Spleen (tissue), 11 donors: Measurements from ENCODE around the gene STMN3. TPM values are rescaled to one million over a fixed set of nuclear protein-coding genes. Genes with fewer than 3 reads are reported as not detected.

Source experiments
- DNase-seq: peaks from one replicate; pipeline ENCODE4 v3.0.0-alpha.2; 2020
- H3K27ac ChIP-seq, 8 donors: fragments of 200-600 bp; sonication (generic) in 7 of 8; 1 replicate in 4 of 8; 2 replicates in 4 of 8; pipeline versions ENCODE4 v1.5.0 to v1.8.0; 2016 to 2021; ENCODE audit warnings: inconsistent platforms in 4 of 8, mild to moderate bottlenecking in 4 of 8, moderate library complexity in 1 of 8
- H3K27me3 ChIP-seq, 7 donors: fragments of 200-600 bp; sonication (generic) in 6 of 7; replicated peaks in 1 of 7; 1 replicate in 4 of 7; 2 replicates in 3 of 7; pipeline versions ENCODE4 v1.5.0 to v1.8.0; 2016 to 2021; ENCODE audit warnings: inconsistent platforms in 3 of 7, mild to moderate bottlenecking in 1 of 7
- H3K36me3 ChIP-seq, 6 donors: fragments of 200-600 bp; sonication (generic) in 5 of 6; 1 replicate in 4 of 6; 2 replicates in 2 of 6; pipeline versions ENCODE4 v1.5.0 to v1.8.0; 2016 to 2021; ENCODE audit warnings: inconsistent platforms in 2 of 6
- H3K4me1 ChIP-seq, 6 donors: fragments of 200-600 bp; sonication (generic) in 5 of 6; 1 replicate in 3 of 6; 2 replicates in 3 of 6; pipeline versions ENCODE4 v1.5.0 to v1.8.0; 2016 to 2021; ENCODE audit warnings: inconsistent platforms in 3 of 6
- H3K4me3 ChIP-seq, 8 donors: fragments of 200-600 bp; sonication (generic) in 7 of 8; 1 replicate in 4 of 8; 2 replicates in 4 of 8; pipeline versions ENCODE4 v1.5.0 to v1.8.0; 2016 to 2021; ENCODE audit warnings: inconsistent platforms in 4 of 8, mild to moderate bottlenecking in 4 of 8, moderate library complexity in 2 of 8
- H3K9me3 ChIP-seq, 8 donors: fragments of 200-600 bp; sonication (generic) in 7 of 8; 1 replicate in 4 of 8; 2 replicates in 4 of 8; pipeline versions ENCODE4 v1.5.0 to v1.8.0; 2016 to 2021; ENCODE audit warnings: inconsistent platforms in 4 of 8
- CTCF ChIP-seq, 11 experiments: fragments of 200-600 bp in 7 of 11; fragments of 450-650 bp in 4 of 11; sonication (generic) in 4 of 11; IDR thresholded peaks in 8 of 11; conservative IDR thresholded peaks in 3 of 11; 1 replicate in 7 of 11; 2 replicates in 4 of 11; pipeline versions ENCODE4 v1.4.0 to v1.8.0; 2016 to 2021; ENCODE audit warnings: antibody characterized with exemption in 11 of 11, inconsistent platforms in 4 of 11, mild to moderate bottlenecking in 1 of 11
- POLR2A ChIP-seq, 3 donors: fragments of 450-650 bp; IDR thresholded peaks; one replicate each; pipeline ENCODE4 v1.5.1; 2017; ENCODE audit warnings: antibody characterized with exemption in 3 of 3, mild to moderate bottlenecking in 1 of 3
- POLR2AphosphoS5 ChIP-seq, 3 donors: sonication (generic); formaldehyde crosslinking; IDR thresholded peaks; one replicate each; pipeline ENCODE4 v1.5.1; 2017; ENCODE audit warnings: antibody characterized with exemption in 3 of 3
- WGBS, 5 donors: extraction: QIAGEN DNeasy Blood & Tissue Kit in 3 of 5; methylation state at CpG; one replicate each; pipeline versions ENCODE4 v1.1.5 to v1.1.7; 2013 to 2018; 5-methylcytosine and 5-hydroxymethylcytosine counted together
- intact Hi-C: fragments of 100-400 bp; cut with DNase I; formaldehyde crosslinking; loops from one replicate; pipeline ENCODE4 v1.15.0; 2023; ENCODE audit warnings: low total_unique reads
- polyA plus RNA-seq, 3 donors: library from polyadenylated mRNA; stranded (reverse); fragments of 200-250 nt; gene quantifications; one replicate each; pipeline ENCODE4 v1.2.1, GENCODE V29; 2013
- total RNA-seq, 7 donors: library from RNA; depleted of rRNA in 3 of 7; stranded (reverse); fragments of >200 nt in 3 of 7; fragmentation: NEBNext Ultra II Directional in 4 of 7; extraction: Animal tissue kit (Norgen Biotek cat#: 25700) in 4 of 7; gene quantifications; one replicate each; pipeline versions ENCODE4 v1.1.0 to v1.2.1, GENCODE V29; 2016 to 2021
- donor health status: healthy with polysubstance abuse.
- donor health status: DM: no; HTN: no; CAD: no; lungs with moderate emphysema.
- donor health status: DM: no; HTN: no; CAD: no.
- donor health status: Bipolar disorder and iron deficiency.
- donor health status: healthy.
- donor health status: DM: no; HTN: no; CAD: no.
- donor health status: DM: yes; HTN: yes; CAD: no.

The STMN3 gene
- total and polyA plus RNA-seq, 10 donors = 16.1 to 57.0 (median 32.3) TPM

GRCh38 chr20:63701051-63701328 lies 47.8 kb upstream of the STMN3 start:
- peak overlapping the region in 4 of 8 donors; percentile 21 to 77 (median 55) for H3K27ac ChIP-seq
- DNase-seq = peak; percentile 56
- 75 to 86% (median 81%) methylated on average over 3 to 5 of the region's 5 CpGs for WGBS, 5 donors
- H3K4me3 ChIP-seq = no peak overlapping the region
- peaks cover 0 to 83% (median 35%) of the 10 kb centered on the region in 6 donors for H3K36me3 ChIP-seq
- H3K4me1 ChIP-seq = peaks cover 31 to 94% (median 68%) of the 10 kb centered on the region in 6 donors
- no peaks in the 10 kb centered on the region for H3K9me3 ChIP-seq
- TF ChIP-seq POLR2AphosphoS5 (IDR thresholded peaks at IDR 0.05) (no peak), POLR2A (IDR thresholded peaks at IDR 0.05) (no peak), CTCF (IDR thresholded peaks at IDR 0.05 in 8 of 11, conservative IDR thresholded peaks at IDR 0.05 in 3 of 11) (no peak)
- peaks cover 0 to 7% (median 0%) of the 10 kb centered on the region in 7 donors for H3K27me3 ChIP-seq
- intact Hi-C loops = loop anchor here (10.0 kb wide), 1 partner anchor 164 kb away; the partner anchor contains the start of genes ABHD16B and TPD52L2

GRCh38 chr20:63700199-63701050 lies 47.2 kb upstream of the STMN3 start:
- Histone ChIP-seq H3K9me3 (no peaks in the 10 kb centered on the region), H3K4me3 (no peak overlapping the region), H3K27me3 (peaks cover 0 to 7% (median 0%) of the 10 kb centered on the region in 7 donors), H3K36me3 (peaks cover 0 to 83% (median 30%) of the 10 kb centered on the region in 6 donors), H3K27ac (peak overlapping the region in 7 of 8 donors; percentile 7 to 77 (median 71)), H3K4me1 (peaks cover 30 to 93% (median 67%) of the 10 kb centered on the region in 6 donors)
- TF ChIP-seq POLR2AphosphoS5 (IDR thresholded peaks at IDR 0.05) (peak in 2 of 3 donors; percentile 46 to 72), CTCF (IDR thresholded peaks at IDR 0.05 in 8 of 11, conservative IDR thresholded peaks at IDR 0.05 in 3 of 11) (no peak)
- DNase-seq = peak; percentile 69
- intact Hi-C loops = loop anchor here (10.0 kb wide), 1 partner anchor 164 kb away; the partner anchor contains the start of genes ABHD16B and TPD52L2
- 86 to 91% (median 89%) methylated on average over 32 to 43 of the region's 43 CpGs for WGBS, 5 donors

GRCh38 chr20:63699466-63700198 lies 46.4 kb upstream of the STMN3 start:
- Histone ChIP-seq H3K36me3 (peaks cover 0 to 83% (median 22%) of the 10 kb centered on the region in 6 donors), H3K4me3 (no peak overlapping the region), H3K4me1 (peaks cover 30 to 85% (median 61%) of the 10 kb centered on the region in 6 donors), H3K27me3 (peaks cover 0 to 7% (median 0%) of the 10 kb centered on the region in 7 donors), H3K9me3 (no peaks in the 10 kb centered on the region), H3K27ac (peak overlapping the region; percentile 27 to 77 (median 70))
- TF ChIP-seq CTCF (IDR thresholded peaks at IDR 0.05 in 8 of 11, conservative IDR thresholded peaks at IDR 0.05 in 3 of 11) (no peak), POLR2AphosphoS5 (IDR thresholded peaks at IDR 0.05) (peak in 2 of 3 donors; percentile 17 to 41), POLR2A (IDR thresholded peaks at IDR 0.05) (no peak)
- intact Hi-C loops = loop anchor here (10.0 kb wide), 1 partner anchor 165 kb away; the partner anchor contains the start of genes ABHD16B and TPD52L2
- 80 to 87% (median 82%) methylated on average over 14 to 24 of the region's 24 CpGs for WGBS, 5 donors
- DNase-seq = peak; percentile 70
